Dermis blood vessel endothelial cell (primary cell): ENCODE data around the gene RNLS. TPM values are rescaled to one million over a fixed set of nuclear protein-coding genes. Genes with fewer than 3 reads are reported as not detected.

Source experiments
- DNase-seq: peaks from one replicate; pipeline ENCODE4 v3.0.0; 2010
- total RNA-seq: library from RNA; depleted of rRNA; stranded (reverse); fragments of >200 nt; gene quantifications from 2 replicates; pipeline ENCODE4 v1.2.3, GENCODE V29; 2014

RNLS gene
- total RNA-seq, 1 donor from 2014 or later: 0.51 TPM

DNA sequence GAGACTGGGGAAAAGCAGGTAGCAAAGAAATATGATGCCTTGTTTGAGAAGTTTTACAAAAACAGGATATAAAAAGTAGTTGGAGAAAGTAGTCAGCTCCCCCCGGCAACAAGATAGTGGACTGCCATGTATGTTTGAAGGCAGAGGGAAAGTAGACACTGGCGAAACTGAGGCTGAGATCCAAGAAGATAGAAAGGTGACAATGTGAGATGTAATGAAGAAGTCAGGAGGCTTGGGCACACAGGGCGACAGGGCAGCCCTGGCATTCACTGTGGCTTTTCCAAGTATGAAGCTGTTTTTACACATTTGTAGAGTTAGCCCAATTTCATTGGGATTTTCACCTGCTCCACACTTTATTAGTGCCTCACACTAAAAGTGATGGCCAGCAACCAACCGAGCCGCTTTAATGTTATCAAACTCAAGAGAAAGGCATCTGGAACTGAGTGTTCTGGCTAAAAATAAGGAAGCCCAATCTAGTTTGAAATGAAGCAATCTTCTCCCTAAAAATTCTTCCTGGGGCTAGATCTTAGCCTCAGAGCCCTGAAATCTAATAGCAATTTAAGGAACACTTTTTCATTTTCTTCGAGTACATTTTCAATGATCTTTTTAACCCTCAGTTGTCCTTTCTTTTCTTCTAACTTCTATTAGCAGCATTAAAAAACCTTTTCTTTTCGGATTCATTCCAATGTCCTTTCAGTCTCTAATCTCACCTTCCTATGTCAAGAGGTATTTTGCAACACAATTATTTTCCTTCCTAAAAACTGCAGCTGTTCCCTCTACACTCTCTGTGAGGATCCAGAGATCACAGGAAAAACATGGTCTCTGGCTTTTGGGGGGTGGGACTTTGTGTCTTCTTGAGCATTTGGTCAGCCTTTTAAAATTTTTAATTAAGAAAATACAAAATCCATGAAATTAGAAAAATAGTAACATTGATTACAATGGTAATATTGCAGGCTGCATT, 108.0 kb downstream of the RNLS start:
- DNase-seq: no peak

- DNase-seq: no peak
These were observed 108.9 kb downstream of the RNLS start for GRCh38 chr10:88473989-88474883.

DNA sequence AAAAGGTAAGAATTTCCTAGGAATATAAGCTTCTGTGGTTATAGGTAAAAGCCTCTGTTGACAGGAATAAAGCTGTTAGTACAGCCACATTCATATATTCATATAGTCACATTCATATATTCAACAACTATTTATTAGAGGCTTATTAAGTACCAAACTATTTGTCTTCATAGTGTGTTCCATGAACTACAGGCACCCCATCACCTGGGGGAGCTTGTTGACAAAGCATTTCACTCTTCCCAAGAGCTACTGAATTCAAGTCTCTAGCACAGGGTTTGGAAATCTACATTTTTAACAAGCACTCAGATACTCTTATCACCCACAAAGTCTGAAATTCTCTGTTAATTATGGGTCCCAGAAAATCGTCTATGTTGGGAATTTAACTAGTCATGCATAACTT, 110.6 kb downstream of the RNLS start:
- no peak for DNase-seq

- no peak for DNase-seq
These were observed 111.2 kb downstream of the RNLS start for GRCh38 chr10:88471899-88472298.

- no peak for DNase-seq
These were observed 115.2 kb downstream of the RNLS start for GRCh38 chr10:88467835-88468485.

DNA sequence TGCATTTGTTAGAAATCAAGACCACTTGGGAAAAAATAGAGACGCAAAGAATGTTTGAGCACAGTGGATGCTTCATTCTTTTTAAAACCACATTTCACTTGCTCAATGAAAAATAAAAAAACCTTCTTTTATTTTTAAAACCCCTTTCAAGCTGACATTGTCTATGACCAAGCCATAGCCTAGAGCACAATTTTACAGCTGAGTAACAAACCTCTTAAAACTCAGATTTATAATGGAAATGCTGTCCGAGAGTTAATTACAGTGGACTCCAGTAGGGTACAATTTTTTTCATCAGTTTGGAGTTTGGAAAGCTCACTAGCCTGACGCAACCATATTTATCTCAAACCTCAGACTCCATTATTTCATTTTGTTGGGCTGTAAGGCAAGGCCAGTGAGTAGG, 116.3 kb downstream of the RNLS start:
- DNase-seq: no peak

- no peak for DNase-seq
These were observed 117.4 kb downstream of the RNLS start for GRCh38 chr10:88465765-88466164.

DNA sequence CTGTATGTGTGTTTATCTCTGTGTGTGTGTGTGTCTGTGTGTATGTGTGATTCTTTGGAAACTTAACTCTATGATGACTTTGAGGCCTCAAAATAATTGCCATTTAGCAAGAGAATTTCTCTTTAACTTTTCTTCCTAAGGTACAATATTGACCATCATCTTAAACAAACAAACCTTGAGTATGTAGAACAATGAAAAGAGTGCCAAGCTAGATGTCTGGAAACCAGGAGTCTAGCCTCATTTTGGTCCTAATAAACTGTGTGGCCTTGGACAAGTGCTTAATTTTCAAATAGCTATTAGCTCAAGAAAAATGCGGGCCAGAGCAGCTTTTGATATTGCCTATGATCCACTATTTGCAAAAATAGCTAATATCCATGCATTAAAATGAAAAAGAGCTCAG, 119.3 kb downstream of the RNLS start:
- DNase-seq: no peak

DNA sequence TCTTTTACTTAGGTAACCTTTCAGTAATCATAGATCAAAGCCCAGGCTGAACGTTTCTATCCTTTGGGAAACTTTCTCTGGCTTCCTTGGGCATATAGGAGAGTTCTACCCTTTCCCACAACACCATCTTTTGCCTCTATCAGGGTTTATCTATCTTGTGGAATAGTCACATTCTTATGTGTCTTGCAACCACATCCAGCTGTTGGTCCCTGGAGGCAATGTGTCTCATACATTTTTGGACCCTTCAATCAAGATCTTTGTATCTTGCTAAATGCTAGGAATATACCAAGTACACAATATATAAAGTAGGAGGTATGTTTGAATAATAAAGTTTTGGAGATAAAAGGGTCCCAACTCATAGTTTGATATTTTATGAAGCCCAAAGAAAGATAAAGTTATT, 121.7 kb downstream of the RNLS start:
- DNase-seq: no peak

DNA sequence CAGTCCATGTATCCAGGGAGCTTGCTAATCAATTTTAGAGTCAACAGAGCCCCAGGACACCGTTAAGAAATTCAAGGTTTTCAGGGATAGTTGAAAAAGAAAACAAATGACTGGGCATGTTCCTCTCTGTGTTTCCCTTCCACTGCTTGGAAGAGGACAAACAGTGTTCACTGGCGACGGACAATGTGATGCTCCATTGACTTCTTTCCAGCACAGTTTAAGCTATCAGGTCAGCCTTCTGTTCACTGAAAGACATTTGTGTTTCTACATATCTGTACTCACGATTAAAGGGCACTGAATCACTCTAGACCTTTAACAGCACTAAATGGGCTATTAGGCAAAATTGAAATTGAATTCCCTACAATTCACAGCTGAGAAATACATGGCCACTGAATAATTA, 123.6 kb downstream of the RNLS start:
- no peak for DNase-seq

- no peak for DNase-seq
These were observed 124.9 kb downstream of the RNLS start for GRCh38 chr10:88458209-88458608.

GRCh38 chr10:88457660-88458059, 125.5 kb downstream of the RNLS start:
- no peak for DNase-seq

GRCh38 chr10:88456730-88457129, 126.4 kb downstream of the RNLS start:
- DNase-seq: no peak

- DNase-seq: no peak
These were observed 127.3 kb downstream of the RNLS start for GRCh38 chr10:88455831-88456230.

DNA sequence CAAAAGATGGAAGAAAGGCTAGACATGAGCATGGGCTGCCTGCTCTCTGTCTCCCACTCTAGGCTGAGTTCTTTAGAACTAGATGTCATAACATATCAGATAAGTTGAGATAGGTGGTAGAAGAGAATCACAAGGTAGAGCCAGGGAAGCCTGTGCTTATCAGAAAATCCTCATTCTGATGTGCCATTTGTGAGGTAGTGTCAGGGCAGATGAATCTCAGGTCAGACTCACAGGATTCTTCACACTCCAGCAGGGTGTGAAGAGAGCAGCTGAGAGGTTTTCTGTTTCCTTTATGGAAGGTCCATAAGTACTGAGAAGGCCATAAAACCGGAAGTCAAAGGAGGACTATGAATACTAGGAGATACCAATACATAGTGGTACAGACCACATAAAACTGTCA, 132.9 kb downstream of the RNLS start:
- no peak for DNase-seq

GRCh38 chr10:88442716-88443115, 140.4 kb downstream of the RNLS start:
- no peak for DNase-seq

- no peak for DNase-seq
These were observed 142.6 kb downstream of the RNLS start for GRCh38 chr10:88440541-88440940.

DNA sequence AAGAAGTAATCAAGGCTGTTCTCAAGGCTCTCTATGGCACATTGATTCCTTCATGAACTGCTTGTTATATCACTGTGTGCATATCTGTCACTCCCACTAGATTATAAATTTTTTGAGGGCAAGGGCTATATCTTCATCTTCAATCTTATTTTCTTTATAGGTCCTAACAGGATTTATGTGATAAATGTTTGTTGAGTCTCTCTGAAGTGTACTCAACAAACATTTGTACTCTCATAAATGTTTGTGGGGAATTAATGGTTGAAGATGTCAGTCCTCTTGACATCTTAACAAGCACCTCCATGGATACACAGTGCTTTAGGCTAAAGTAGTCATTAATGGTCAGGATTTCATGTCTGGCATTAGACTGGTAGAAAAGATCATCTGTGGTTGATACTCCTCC, 143.2 kb downstream of the RNLS start:
- no peak for DNase-seq

DNA sequence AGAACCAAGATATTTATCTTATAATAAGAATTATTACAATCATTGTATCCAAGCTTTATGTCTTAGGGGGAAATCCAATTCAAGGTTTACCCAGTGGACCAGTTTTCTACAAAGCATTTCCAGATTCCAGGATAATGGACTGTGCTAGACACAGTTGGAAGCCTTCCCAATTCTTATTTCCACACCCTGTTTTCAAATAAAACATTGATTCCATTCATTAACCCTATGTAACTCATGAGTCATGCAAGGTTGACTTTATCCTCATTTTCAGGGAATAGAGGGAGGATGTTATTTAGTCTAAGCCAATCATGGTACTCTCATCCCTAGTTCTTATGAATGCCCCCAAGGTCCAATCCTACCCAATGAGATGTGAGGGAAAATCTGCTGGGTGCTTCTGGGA, 145.7 kb downstream of the RNLS start:
- DNase-seq: no peak

DNA sequence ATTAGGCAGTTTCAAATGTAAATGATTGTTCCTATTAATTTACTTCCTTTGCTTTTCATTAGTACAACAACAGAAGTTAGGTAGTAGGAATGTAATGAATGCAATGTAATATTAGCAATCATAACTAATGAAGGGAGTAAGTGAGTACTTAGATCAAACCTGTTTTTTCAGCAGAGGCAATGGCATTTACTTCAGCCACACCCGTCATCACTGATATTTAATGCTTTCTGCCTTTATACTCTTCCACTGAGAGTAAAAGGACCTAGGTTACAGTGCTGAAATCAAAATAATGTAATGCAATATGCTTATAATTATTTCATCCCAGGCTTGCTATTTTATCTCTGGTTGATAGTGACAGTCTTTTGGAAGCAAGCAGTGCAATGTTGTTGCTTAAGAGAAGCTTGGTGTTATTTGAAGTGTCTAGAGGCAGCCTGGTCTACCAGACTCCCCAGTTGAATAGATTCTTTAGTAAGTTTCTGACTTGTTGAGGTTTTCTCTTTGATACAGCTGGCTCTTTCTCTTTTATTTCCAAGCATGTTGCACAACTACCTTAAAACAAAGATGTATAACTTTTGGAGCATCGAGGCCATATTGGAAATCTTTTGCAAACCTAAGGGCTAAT, 149.4 kb downstream of the RNLS start:
- no peak for DNase-seq

GRCh38 chr10:88431103-88431502, 152.0 kb downstream of the RNLS start:
- DNase-seq: no peak

GRCh38 chr10:88428976-88429375, 154.1 kb downstream of the RNLS start:
- no peak for DNase-seq

DNA sequence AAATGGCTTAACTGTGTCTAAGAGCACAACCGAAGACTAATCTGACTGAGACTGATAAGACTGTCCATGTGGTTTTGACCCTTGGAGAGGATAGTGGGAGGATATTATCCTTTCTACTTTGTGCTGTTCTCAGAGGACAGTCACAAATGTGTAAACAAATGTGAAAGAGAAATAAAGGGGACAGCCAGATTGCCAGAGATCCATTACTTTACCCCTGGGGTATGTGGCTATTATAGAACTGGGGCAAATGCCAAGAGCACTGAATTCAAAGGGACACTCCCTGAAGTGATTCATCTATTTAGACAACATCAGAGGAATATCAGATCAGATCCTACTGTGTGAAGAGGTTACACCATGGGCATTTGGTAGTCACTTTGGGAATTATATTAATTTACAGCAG, 154.7 kb downstream of the RNLS start:
- no peak for DNase-seq
